Endothelial cell of umbilical vein (primary cell): Measurements from ENCODE around the gene TEP1. TPM values are rescaled to one million over a fixed set of nuclear protein-coding genes. Genes with fewer than 3 reads are reported as not detected.

ENCODE experiments used
- BruUV-seq: library from RNA; stranded (reverse); fragments of 400-500 nt; replicated peaks from 2 replicates; lab custom pipeline; 2021; lab: Mats Ljungman, UMichigan
- CTCF ChIA-PET: fragments of 300-600, 350-600 bp; sonication (Branson Sonifier 250); formaldehyde crosslinking; loops from one replicate; lab custom pipeline; 2021; ENCODE audit warnings: antibody characterized with exemption, inconsistent platforms; lab: Charles Lee
- POLR2A ChIA-PET: fragments of 300-600, 350-600 bp; sonication (Branson Sonifier 250); formaldehyde crosslinking; loops from one replicate; lab custom pipeline; 2021; ENCODE audit warnings: antibody characterized with exemption, inconsistent platforms; lab: Charles Lee
- DNase-seq: peaks from one replicate; pipeline ENCODE4 v3.0.0-alpha.2; 2011; ENCODE audit warnings: low read depth, low spot score
- FAIRE-seq: peaks from 2 replicates; lab custom pipeline; 2011; peaks lifted over from hg19 to GRCh38; lab: Jason Lieb, UNC
- H2AFZ ChIP-seq: 2 replicates; pipeline ENCODE4 v1.6.0; 2012; ENCODE audit warnings: low read depth, low read length, control low read depth, inconsistent platforms
- H3K27ac ChIP-seq: 2 replicates; pipeline ENCODE4 v1.5.1; 2011; ENCODE audit warnings: low read depth, mild to moderate bottlenecking, control low read depth, low read length, moderate library complexity; ENCODE audit not compliant: insufficient read depth
- H3K27me3 ChIP-seq, 2 experiments: 2 replicates each; pipeline versions ENCODE4 v1.6.0 to v1.6.1; 2011; ENCODE audit warnings: low read length in 2 of 2, mixed read lengths in 1 of 2; ENCODE audit not compliant: control insufficient read depth in 2 of 2, insufficient read depth in 2 of 2
- H3K36me3 ChIP-seq, 2 experiments: 2 replicates in 1 of 2; 3 replicates in 1 of 2; pipeline ENCODE4 v1.5.1; 2011; ENCODE audit warnings: low read length in 2 of 2, mild to moderate bottlenecking in 1 of 2, moderate library complexity in 1 of 2; ENCODE audit not compliant: control insufficient read depth in 2 of 2, insufficient read depth in 2 of 2; ENCODE audit errors: extremely low read depth in 1 of 2
- H3K4me1 ChIP-seq: 3 replicates; pipeline ENCODE4 v1.5.1; 2011; ENCODE audit warnings: mild to moderate bottlenecking, low read length; ENCODE audit not compliant: control insufficient read depth, insufficient read depth; ENCODE audit errors: extremely low read depth
- H3K4me2 ChIP-seq: 2 replicates; pipeline ENCODE4 v1.6.1; 2011; ENCODE audit warnings: low read length, control low read depth, mixed read lengths; ENCODE audit not compliant: insufficient read depth
- H3K4me3 ChIP-seq, 3 experiments: fragments of 200-600 bp in 1 of 3; sonication (generic), shearing (Covaris generic) in 1 of 3; replicated peaks in 1 of 3; 2 replicates each; pipeline ENCODE4 v1.5.1; 2011 to 2016; ENCODE audit warnings: control low read depth in 3 of 3, low read length in 3 of 3, mild to moderate bottlenecking in 2 of 3, inconsistent platforms in 1 of 3, low read depth in 1 of 3, moderate library complexity in 1 of 3; ENCODE audit not compliant: insufficient read depth in 1 of 3
- H3K79me2 ChIP-seq: 2 replicates; pipeline ENCODE4 v1.6.0; 2012; ENCODE audit warnings: low read length, inconsistent platforms; ENCODE audit not compliant: control insufficient read depth, insufficient read depth
- H3K9ac ChIP-seq: replicated peaks from 2 replicates; pipeline ENCODE3; 2011; ENCODE audit warnings: low read length, control low read depth; ENCODE audit not compliant: insufficient read depth; ENCODE audit errors: extremely low read depth
- H3K9me1 ChIP-seq: replicated peaks from 3 replicates; pipeline ENCODE4 v1.6.0; 2011; ENCODE audit warnings: mild to moderate bottlenecking, low read length; ENCODE audit not compliant: control insufficient read depth, insufficient read depth; ENCODE audit errors: extremely low read depth
- H3K9me3 ChIP-seq: replicated peaks from 2 replicates; pipeline ENCODE4 v1.5.1; 2012; ENCODE audit warnings: low read length, inconsistent platforms; ENCODE audit not compliant: control insufficient read depth, insufficient read depth
- H4K20me1 ChIP-seq: replicated peaks from 2 replicates; pipeline ENCODE3; 2011; ENCODE audit warnings: mild to moderate bottlenecking, low read length; ENCODE audit not compliant: control insufficient read depth, insufficient read depth; ENCODE audit errors: extremely low read depth
- CTCF ChIP-seq, 2 donors: IDR thresholded peaks; 1 replicate in 1 of 2; 2 replicates in 1 of 2; pipeline ENCODE4 v1.5.1; 2011; ENCODE audit warnings: low read length in 2 of 2, mild to moderate bottlenecking in 2 of 2, moderate library complexity in 2 of 2, control low read depth in 1 of 2, inconsistent platforms in 1 of 2, low read depth in 1 of 2; ENCODE audit not compliant: insufficient read depth in 1 of 2; ENCODE audit errors: extremely low read depth in 1 of 2
- GATA2 ChIP-seq: IDR thresholded peaks from 2 replicates; pipeline ENCODE4 v1.7.0; 2011; ENCODE audit warnings: low read depth, mild to moderate bottlenecking, moderate library complexity, mixed read lengths, low read length; ENCODE audit not compliant: insufficient read length, insufficient read depth
- JUN ChIP-seq: IDR thresholded peaks from 2 replicates; pipeline ENCODE4 v1.6.1; 2011; ENCODE audit warnings: borderline replicate concordance, low read depth; ENCODE audit not compliant: insufficient read length, insufficient read depth
- MYC ChIP-seq: IDR thresholded peaks from one replicate; pipeline ENCODE4 v1.6.1; 2011; ENCODE audit warnings: mild to moderate bottlenecking, low read depth, low read length
- POLR2A ChIP-seq: IDR thresholded peaks from 2 replicates; pipeline ENCODE4 v1.6.1; 2012; ENCODE audit warnings: low read depth, mild to moderate bottlenecking, control low read depth, low read length
- dilution Hi-C: fragments of 300-500 bp; cut with MboI; formaldehyde crosslinking; loops from one replicate; pipeline ENCODE4 v1.15.0; 2019; ENCODE audit warnings: low sequenced_read_pairs; ENCODE audit not compliant: extremely low pct_ligation_motif_present
- intact Hi-C: fragments of 100-400 bp; cut with micrococcal nuclease; formaldehyde crosslinking; loops from one replicate; pipeline ENCODE4 v1.10.0; 2022
- polyA plus RNA-seq, 4 experiments: library from polyadenylated mRNA; depleted of rRNA in 3 of 4; stranded (reverse) in 3 of 4; unstranded in 1 of 4; fragments of >200 nt; gene quantifications; 2 replicates each; pipeline versions ENCODE4 v1.2.1 to v1.2.3, GENCODE V29; 2011 to 2012; ENCODE audit warnings: missing spikeins in 1 of 4
- total RNA-seq: library from RNA; stranded (reverse); gene quantifications from 2 replicates; pipeline ENCODE4 v1.2.3, GENCODE V29; 2021
- TF ChIP-seq, protein P1 (sequence below): IDR thresholded peaks from 2 replicates; pipeline ENCODE4 v1.6.1; 2011; ENCODE audit not compliant: insufficient read depth, insufficient read length

TEP1 gene
- total and polyA plus RNA-seq, 2 donors (not counting 3 experiments of a cell fraction or from before 2014, with no cell fraction given): 19.6 to 44.6 TPM

GRCh38 chr14:20422886-20423285 is 9.6 kb upstream of the TEP1 start:
- Histone ChIP-seq H3K27me3 (no peaks in the 10 kb centered on the region), H3K9ac (no peak overlapping the region), H4K20me1 (no peaks in the 10 kb centered on the region), H3K4me1 (peaks cover 9% of the 10 kb centered on the region), H3K79me2 (no peaks in the 10 kb centered on the region), H2AFZ (no peak overlapping the region), H3K27ac (no peak overlapping the region), H3K4me2 (no peak overlapping the region), H3K4me3 (no peak overlapping the region), H3K9me1 (no peaks in the 10 kb centered on the region), H3K36me3 (no peaks in the 10 kb centered on the region), H3K9me3 (no peaks in the 10 kb centered on the region)
- CTCF ChIA-PET: interaction anchor here (3.3 kb wide), 1 partner anchor 8 kb away, joined by 30 read pairs; the partner anchor contains the start of gene TEP1
- no TSS peak for BruUV-seq
- intact Hi-C loops (no loop called here), dilution Hi-C loops (no loop called here)
- DNase-seq: no peak
- TF ChIP-seq GATA2: no peak
- no peak for TF ChIP-seq JUN
- no peak for TF ChIP-seq POLR2A
- TF ChIP-seq, protein P1, sequence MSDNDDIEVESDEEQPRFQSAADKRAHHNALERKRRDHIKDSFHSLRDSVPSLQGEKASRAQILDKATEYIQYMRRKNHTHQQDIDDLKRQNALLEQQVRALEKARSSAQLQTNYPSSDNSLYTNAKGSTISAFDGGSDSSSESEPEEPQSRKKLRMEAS: no peak
- no peak for TF ChIP-seq MYC
- no peak for TF ChIP-seq CTCF (IDR thresholded peaks at IDR 0.05; ENCODE audit: extremely low read depth in 1 of 2, insufficient read depth in 1 of 2, low read depth in 1 of 2, low read length in 2 of 2)
- POLR2A ChIA-PET: interaction anchor here (0.6 to 1.5 kb wide), 2 partner anchors 27 to 32 kb away, joined by 3 to 4 read pairs; partner anchors contain the start of gene APEX1
- FAIRE-seq: no peak
